Neural cell (in vitro differentiated cells): ENCODE data around the gene MBD5. TPM values are rescaled to one million over a fixed set of nuclear protein-coding genes. Genes with fewer than 3 reads are reported as not detected.

Experiments used
- H2AFZ ChIP-seq: fragments of 200-600, 300-800 bp; sonication (generic), shearing (Covaris generic); 2 replicates; pipeline ENCODE4 v1.6.0; 2014; ENCODE audit warnings: low read depth, mild to moderate bottlenecking, antibody characterized with exemption, low read length, moderate library complexity
- H3F3A ChIP-seq: fragments of 200-600 bp; shearing (Covaris generic); 2 replicates; pipeline ENCODE4 v1.6.1; 2016; ENCODE audit warnings: mild to moderate bottlenecking, moderate library complexity, mixed read lengths, antibody characterized with exemption, low read length; ENCODE audit not compliant: insufficient read depth, poor library complexity, severe bottlenecking
- H3K27ac ChIP-seq: fragments of 200-600, 300-800 bp; sonication (generic), shearing (Covaris generic); 2 replicates; pipeline ENCODE4 v1.5.1; 2014; ENCODE audit warnings: mild to moderate bottlenecking, low read length, moderate library complexity
- H3K27me3 ChIP-seq: fragments of 300-800, 200-600 bp; sonication (generic), shearing (Covaris generic); 2 replicates; pipeline ENCODE4 v1.6.0; 2014; ENCODE audit warnings: mild to moderate bottlenecking, low read depth, low read length, moderate library complexity; ENCODE audit not compliant: insufficient read depth
- H3K36me3 ChIP-seq: fragments of 300-800, 200-600 bp; sonication (generic), shearing (Covaris generic); 2 replicates; pipeline ENCODE4 v1.5.1; 2014; ENCODE audit warnings: mild to moderate bottlenecking, antibody characterized with exemption, low read length, moderate library complexity; ENCODE audit not compliant: insufficient read depth
- H3K4me2 ChIP-seq: fragments of 300-800, 200-600 bp; sonication (generic), shearing (Covaris generic); 2 replicates; pipeline ENCODE4 v1.6.0; 2014; ENCODE audit warnings: mild to moderate bottlenecking, low read length
- H3K4me3 ChIP-seq: fragments of 300-800, 200-600 bp; sonication (generic), shearing (Covaris generic); 2 replicates; pipeline ENCODE4 v1.5.1; 2014; ENCODE audit warnings: mild to moderate bottlenecking, low read length, moderate library complexity
- H3K79me2 ChIP-seq: fragments of 200-600 bp; shearing (Covaris generic); replicated peaks from 2 replicates; pipeline ENCODE4 v1.6.0; 2014; ENCODE audit warnings: mild to moderate bottlenecking, low read length, moderate library complexity; ENCODE audit not compliant: insufficient read depth
- H3K9ac ChIP-seq: fragments of 300-800, 200-600 bp; sonication (generic), shearing (Covaris generic); 2 replicates; pipeline ENCODE4 v1.6.1; 2016; ENCODE audit warnings: mild to moderate bottlenecking, low read length, mixed read lengths
- H3K9me2 ChIP-seq: fragments of 200-600 bp; shearing (Covaris generic); 2 replicates; pipeline ENCODE4 v1.6.1; 2016; ENCODE audit warnings: mild to moderate bottlenecking, low read length, mixed read lengths; ENCODE audit not compliant: insufficient read depth
- H3K9me3 ChIP-seq: fragments of 200-600, 300-800 bp; sonication (generic), shearing (Covaris generic); 2 replicates; pipeline ENCODE4 v1.6.1; 2016; ENCODE audit warnings: mild to moderate bottlenecking, mixed run types, low read length, moderate library complexity, mixed read lengths
- H4K20me1 ChIP-seq: fragments of 200-600 bp; shearing (Covaris generic); 2 replicates; pipeline ENCODE4 v1.6.1; 2016; ENCODE audit warnings: mild to moderate bottlenecking, mixed run types; ENCODE audit not compliant: insufficient read depth
- CTCF ChIP-seq: fragments of 450-650 bp; IDR thresholded peaks from 2 replicates; pipeline ENCODE4 v1.5.1; 2014; ENCODE audit warnings: antibody characterized with exemption, mild to moderate bottlenecking, moderate library complexity; ENCODE audit not compliant: poor library complexity, severe bottlenecking
- EP300 ChIP-seq: fragments of 450-650 bp; conservative IDR thresholded peaks from 2 replicates; pipeline ENCODE4 v1.6.1; 2014; ENCODE audit warnings: antibody characterized with exemption, mild to moderate bottlenecking, moderate library complexity; ENCODE audit not compliant: poor library complexity, severe bottlenecking
- EZH2 ChIP-seq: fragments of 200-600, 300-800 bp; shearing (Covaris generic), sonication (generic); IDR thresholded peaks from 2 replicates; pipeline ENCODE4 v1.6.1; 2014; ENCODE audit warnings: antibody characterized with exemption, low read length, borderline replicate concordance, mild to moderate bottlenecking; ENCODE audit not compliant: insufficient read depth, poor library complexity, severe bottlenecking
- MXI1 ChIP-seq: fragments of 450-650 bp; conservative IDR thresholded peaks from 2 replicates; pipeline ENCODE4 v1.6.1; 2014; ENCODE audit warnings: antibody characterized with exemption, mild to moderate bottlenecking; ENCODE audit not compliant: poor library complexity, severe bottlenecking
- POLR2AphosphoS5 ChIP-seq: IDR thresholded peaks from 2 replicates; pipeline ENCODE4 v1.6.1; 2012
- RAD21 ChIP-seq: fragments of 450-650 bp; conservative IDR thresholded peaks from 2 replicates; pipeline ENCODE4 v1.6.1; 2014; ENCODE audit warnings: antibody characterized with exemption, mild to moderate bottlenecking, moderate library complexity
- REST ChIP-seq: IDR thresholded peaks from 2 replicates; pipeline ENCODE4 v1.6.1; 2012; ENCODE audit warnings: borderline replicate concordance
- SMC3 ChIP-seq: fragments of 450-650 bp; conservative IDR thresholded peaks from 2 replicates; pipeline ENCODE4 v1.6.1; 2014; ENCODE audit warnings: antibody characterized with exemption, mild to moderate bottlenecking, moderate library complexity; ENCODE audit not compliant: poor library complexity
- TAF1 ChIP-seq: IDR thresholded peaks from 2 replicates; pipeline ENCODE4 v1.6.1; 2012; ENCODE audit warnings: low read depth
- polyA plus RNA-seq: library from polyadenylated mRNA; depleted of rRNA; stranded (reverse); fragments of >200 nt; gene quantifications from 2 replicates; pipeline ENCODE4 v1.2.3, GENCODE V29; 2014

MBD5 gene
- polyA plus RNA-seq, 1 donor from 2014 or later: 9.7 TPM

- no peak overlapping the region for H3K9ac ChIP-seq
- no peaks in the 10 kb centered on the region for H3K9me3 ChIP-seq
- no peak overlapping the region for H2AFZ ChIP-seq
- TF ChIP-seq RAD21 (no peak), EZH2 (no peak), CTCF (no peak)
- no peak overlapping the region for H3K4me2 ChIP-seq
- no peaks in the 10 kb centered on the region for H3K27me3 ChIP-seq
- no peak overlapping the region for H3K27ac ChIP-seq
- H4K20me1 ChIP-seq: no peaks in the 10 kb centered on the region
- H3K79me2 ChIP-seq: no peaks in the 10 kb centered on the region
- H3K9me2 ChIP-seq: no peaks in the 10 kb centered on the region
- H3K4me3 ChIP-seq: no peak overlapping the region
- H3K36me3 ChIP-seq: no peaks in the 10 kb centered on the region
- no peaks in the 10 kb centered on the region for H3F3A ChIP-seq
Measured at GRCh38 chr2:148306027-148306426, 285.1 kb downstream of the MBD5 start.

- H3K27me3 ChIP-seq: no peaks in the 10 kb centered on the region
- H3K9ac ChIP-seq: no peak overlapping the region
- no peak for TF ChIP-seq EP300
- no peak for TF ChIP-seq POLR2AphosphoS5
- TF ChIP-seq SMC3: no peak
- no peak for TF ChIP-seq REST
- TF ChIP-seq TAF1: no peak
- TF ChIP-seq MXI1: no peak
- TF ChIP-seq CTCF: no peak
- H3K4me2 ChIP-seq: no peak overlapping the region
- H3F3A ChIP-seq: no peaks in the 10 kb centered on the region
- no peak overlapping the region for H3K4me3 ChIP-seq
- H3K9me2 ChIP-seq: no peaks in the 10 kb centered on the region
- no peaks in the 10 kb centered on the region for H3K79me2 ChIP-seq
- H2AFZ ChIP-seq: no peak overlapping the region
- H3K36me3 ChIP-seq: no peaks in the 10 kb centered on the region
- no peaks in the 10 kb centered on the region for H3K9me3 ChIP-seq
- no peaks in the 10 kb centered on the region for H4K20me1 ChIP-seq
- no peak overlapping the region for H3K27ac ChIP-seq
Measured at GRCh38 chr2:148317598-148317997, 296.7 kb downstream of the MBD5 start.
